CD1c-positive myeloid dendritic cell (primary cell): ENCODE data around the gene ZDHHC8.

Experiments used
- DNase-seq: peaks from one replicate; pipeline ENCODE4 v3.0.0-alpha.2; 2016; ENCODE audit errors: extremely low spot score

Gene ZDHHC8

DNA sequence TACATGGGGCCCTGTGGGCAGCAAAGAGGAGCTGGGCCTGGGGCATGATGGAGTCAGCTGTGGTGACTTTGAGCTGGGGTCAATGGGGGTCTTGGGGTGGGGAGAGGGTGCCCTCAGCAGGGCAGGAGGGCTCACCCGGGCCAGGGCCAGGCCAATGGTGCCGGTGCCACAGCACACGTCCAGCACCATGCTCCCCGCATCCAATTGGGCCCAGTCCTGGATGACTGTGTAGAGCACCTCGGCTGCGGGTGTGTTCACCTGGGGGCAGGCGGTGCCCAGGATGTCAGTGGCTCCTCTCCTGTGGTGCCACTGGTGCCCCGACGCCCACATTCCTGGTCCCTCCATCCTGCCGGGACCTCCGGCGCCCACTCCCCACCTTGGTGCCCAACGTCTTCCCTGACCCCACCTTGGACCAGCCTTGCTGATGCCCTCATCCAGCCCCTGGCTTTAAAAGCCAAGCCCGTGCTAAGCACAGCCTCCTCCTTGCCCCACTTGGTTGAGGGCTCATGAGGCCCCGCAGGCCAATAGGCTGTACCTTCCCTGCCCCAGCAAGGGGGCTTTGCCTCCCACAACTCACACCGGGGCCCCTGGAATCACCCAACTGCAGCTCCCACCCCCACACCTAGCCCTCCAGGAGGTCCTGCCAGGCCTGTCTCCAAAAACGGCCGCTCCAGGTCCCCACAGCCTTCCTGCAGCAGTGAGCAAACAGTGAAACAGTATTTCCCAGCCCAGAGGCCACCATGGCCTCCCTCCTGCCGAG lies 17.9 kb upstream of the ZDHHC8 start:
- DNase-seq = no peak

- DNase-seq = no peak
Measured at GRCh38 chr22:20114506-20115475, 16.8 kb upstream of the ZDHHC8 start.

- no peak for DNase-seq
Measured at GRCh38 chr22:20115691-20116375, 15.8 kb upstream of the ZDHHC8 start, which contains the start of gene RANBP1. Gene RANBP1, plus strand, starts transcription at chr22:20116104. Its CDS starts 81 bp downstream, at chr22:20116185.

DNA sequence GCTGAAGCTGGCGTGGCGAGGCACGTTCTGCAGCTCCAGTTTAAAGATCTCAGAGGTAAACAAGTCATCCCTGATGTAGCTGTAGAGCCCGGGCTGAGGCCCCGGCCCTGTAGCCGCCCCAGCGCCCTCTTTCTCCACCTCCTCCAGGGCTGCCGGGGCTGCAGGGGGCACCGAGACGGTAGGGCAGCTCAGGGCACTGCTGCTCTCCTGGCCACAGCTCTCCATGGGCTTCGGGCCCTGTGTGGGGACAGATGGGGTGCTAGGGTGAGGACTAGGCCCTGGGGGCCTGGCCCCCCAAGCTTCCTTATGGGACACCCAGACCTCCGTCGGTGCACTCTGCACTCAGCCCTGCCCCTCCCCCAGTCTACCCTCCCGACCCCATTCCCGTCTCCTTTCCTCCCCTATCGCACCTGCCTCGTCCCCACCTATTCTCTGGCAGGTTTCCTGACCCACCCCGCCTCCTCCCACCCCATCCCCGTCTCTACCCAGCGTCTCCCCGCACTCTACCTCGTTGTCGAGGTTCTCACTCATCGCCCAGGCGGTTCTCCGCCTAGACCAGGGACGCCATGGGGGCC lies 15.1 kb upstream of the ZDHHC8 start:
- DNase-seq = no peak

GRCh38 chr22:20116951-20117632 lies 14.5 kb upstream of the ZDHHC8 start, which contains the start of gene TRMT2A:
Gene TRMT2A, minus strand, starts transcription at chr22:20117226. Its CDS starts 320 bp downstream, at chr22:20116906.
- DNase-seq = peak; percentile 99

DNA sequence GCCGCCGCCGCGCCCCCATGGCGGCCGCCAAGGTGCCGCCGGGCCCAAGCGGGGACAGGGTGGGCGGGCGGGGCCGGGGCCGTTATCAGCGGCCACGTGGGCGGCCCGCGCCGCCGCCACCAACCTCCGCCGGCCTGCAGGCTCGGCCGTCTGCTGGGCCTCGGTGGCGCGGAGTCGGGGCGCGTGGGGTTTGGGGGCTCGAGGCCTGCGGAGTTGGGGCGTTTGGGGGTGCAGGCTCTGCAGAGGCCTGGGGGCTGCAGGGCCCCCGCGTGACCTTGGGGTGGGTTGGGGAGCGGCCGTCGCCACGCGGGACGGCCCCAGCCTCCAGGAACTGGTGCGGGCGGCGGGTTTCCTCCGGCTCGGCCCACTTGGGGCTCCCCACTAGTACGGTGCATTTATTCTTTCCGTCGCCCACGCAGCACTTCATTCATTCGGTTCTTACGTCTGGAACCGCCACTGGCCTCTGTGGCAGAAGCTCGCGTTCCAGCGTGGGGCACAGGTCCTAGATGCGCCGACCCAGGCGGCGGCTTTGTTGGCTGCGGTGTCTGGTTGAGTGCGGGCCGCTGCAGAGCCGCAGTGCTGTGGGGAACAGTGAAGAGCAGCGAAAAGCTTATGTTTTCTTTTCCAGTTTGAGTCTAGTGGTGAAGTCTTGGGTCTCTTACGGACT lies 13.8 kb upstream of the ZDHHC8 start:
- peak; percentile 58 for DNase-seq

DNA sequence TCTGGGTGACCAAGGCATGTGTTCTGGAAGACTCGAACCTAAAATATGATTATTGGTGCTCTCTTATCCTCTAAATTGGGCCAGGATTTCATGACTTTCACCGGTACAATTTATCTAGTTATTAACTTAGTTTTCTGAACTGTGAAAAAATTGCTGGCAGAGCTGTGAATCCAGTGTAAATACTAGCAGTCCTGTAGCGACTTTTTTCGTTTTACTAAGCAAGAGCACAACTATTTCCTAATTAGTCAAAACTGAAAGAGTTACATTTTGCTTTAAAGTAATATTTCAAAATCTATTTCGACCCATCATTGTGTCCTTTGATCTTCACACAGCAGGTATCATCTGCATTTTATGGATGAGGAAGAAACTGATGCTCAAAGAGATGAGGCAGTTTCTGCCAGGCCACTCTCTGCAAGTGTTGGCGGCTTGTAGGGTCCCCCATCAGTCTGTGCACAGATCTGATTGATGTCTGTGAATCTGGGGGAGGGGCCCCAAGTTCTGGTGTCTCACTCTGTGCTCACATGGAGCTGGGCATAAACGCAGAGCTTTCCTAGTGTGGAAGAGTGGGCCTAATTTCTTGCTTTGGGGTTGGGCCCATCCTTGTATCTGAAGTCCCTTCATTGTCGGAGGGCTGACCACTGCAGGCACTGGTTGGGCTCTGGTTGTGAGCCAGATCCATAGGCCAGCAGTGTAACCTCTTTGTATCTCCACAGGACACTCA lies 13.1 kb upstream of the ZDHHC8 start:
- DNase-seq = no peak

- no peak for DNase-seq
Measured at GRCh38 chr22:20121856-20122415, 9.7 kb upstream of the ZDHHC8 start.

DNA sequence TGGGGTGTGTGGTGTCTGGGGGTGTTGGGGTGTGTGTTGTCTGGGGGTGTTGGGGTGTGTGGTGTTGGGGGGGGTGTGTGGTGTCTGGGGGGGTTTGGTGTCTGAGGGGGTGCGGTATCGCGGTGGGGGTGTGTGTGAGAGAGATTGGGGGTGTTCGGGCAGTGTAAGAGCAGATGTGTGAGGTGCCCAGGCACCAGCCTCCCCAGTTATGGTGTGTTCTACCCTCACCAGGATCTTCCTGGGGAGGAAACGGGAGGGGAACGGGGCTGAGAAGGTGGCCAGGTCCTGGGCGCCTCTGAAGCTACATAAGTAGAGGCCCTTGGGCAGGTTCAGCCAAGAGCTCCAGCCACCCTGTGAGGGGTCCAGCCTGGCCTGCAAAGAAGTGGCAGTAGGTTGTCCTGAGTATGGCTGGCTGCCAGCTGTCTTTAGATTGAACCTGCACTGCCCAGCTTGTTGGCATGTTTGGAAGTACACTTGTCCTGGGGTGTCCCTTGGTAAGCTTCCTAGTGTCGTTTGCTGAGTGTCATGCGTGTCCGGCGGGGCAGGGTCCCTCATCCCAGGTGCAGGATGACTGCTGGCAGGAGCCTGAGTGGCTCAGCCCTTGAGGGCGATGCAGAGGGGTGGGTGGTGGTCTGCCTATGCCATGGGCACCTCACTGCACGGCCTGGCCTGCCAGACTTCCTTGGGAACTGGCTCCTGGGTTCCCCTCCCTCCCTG lies 8.1 kb upstream of the ZDHHC8 start:
- DNase-seq = no peak

DNA sequence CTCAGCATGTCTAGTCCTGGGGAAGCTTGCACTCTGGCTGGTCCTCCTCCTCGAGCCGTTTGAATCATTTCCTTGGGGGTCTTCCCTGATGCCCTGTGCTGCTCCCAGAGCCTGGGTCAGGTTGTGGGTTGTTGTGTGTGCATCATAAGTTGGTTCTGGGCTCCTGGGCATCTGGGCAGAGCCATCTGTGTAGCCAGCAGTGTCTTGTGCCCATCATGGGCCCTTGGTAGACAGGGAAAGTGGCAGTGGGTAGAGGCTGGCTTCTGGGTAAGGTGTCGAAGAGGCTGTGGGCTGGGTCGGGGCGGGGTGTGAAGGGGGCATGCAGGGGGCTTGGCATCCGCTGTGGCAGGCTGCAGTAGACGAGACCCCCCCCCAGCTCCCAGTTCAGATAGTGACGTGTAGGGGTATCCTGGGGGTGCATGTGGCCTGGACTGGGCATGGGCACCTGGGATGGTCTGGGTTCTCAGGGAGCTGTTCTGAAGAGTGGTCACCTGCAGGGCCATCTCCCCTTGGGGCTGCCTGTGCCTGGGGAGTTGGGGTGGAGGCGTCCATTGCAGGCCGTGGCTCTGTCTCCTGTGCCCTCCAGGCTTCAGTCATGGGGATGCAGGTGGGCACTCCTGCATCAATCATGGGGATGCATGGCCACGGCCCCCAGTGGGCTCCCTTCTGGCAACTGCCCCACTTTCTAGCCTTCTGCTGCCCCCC lies 7.4 kb upstream of the ZDHHC8 start:
- DNase-seq = no peak

GRCh38 chr22:20125201-20126174 lies 6.1 kb upstream of the ZDHHC8 start:
- no peak for DNase-seq

- no peak for DNase-seq
Measured at GRCh38 chr22:20126284-20127029, 5.1 kb upstream of the ZDHHC8 start.

DNA sequence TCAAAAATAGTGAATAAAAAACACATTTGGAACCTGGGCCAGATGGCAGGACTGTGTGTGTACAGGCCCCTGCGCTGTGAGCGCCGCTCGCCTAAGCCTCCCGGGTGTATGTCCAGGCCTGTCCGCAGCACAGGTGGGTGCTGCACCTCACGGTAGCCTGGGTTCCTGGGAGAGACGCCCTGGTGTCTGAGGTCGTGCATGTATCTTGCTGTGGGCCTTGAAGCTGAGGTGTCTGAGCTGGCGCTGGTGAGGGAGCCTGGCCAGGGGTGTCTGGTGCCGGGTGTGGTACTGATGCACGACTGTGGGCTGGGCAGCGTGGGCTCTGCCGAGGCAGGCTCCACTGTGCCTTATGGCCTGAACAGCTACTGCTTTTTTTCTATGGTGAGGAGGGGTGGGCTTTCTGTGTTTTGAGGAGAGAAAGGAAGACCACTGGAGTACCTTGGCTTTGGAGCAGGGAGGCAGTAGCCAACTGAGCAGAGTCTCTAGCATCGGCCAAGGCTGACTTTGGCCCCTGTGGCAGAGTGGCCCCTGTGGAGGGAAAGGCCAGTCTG lies 4.2 kb upstream of the ZDHHC8 start:
- DNase-seq = no peak

- no peak for DNase-seq
Measured at GRCh38 chr22:20127869-20128618, 3.6 kb upstream of the ZDHHC8 start.

DNA sequence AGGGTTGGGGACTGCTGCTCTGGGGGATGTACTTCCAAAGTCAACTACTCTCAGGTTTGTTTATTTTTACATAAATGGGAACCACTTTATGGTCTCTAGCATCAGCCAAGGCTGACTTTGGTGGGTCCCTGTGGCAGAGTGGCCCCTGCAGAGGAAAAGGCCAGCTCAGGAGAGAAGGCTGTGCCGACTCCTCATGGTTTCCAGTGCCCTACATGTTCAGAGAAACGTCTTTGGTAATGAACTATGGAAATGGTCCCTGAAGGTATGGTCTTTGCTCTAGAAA lies 3.0 kb upstream of the ZDHHC8 start:
- DNase-seq = no peak
